Colonic mucosa (tissue), 4 donors: Measurements from ENCODE around the gene MINK1. TPM values are rescaled to one million over a fixed set of nuclear protein-coding genes. Genes with fewer than 3 reads are reported as not detected.
A peak's percentile ranks its signal among the peaks of the same experiment; 100 is the strongest.

Source experiments
- DNase-seq: peaks from one replicate; pipeline ENCODE4 v3.0.0-alpha.2; 2020
- H3K27ac ChIP-seq: fragments of 200-600 bp; one replicate; pipeline ENCODE4 v1.8.0; 2021
- H3K27me3 ChIP-seq: fragments of 200-600 bp; one replicate; pipeline ENCODE4 v1.8.0; 2021
- H3K36me3 ChIP-seq: fragments of 200-600 bp; one replicate; pipeline ENCODE4 v1.8.0; 2021
- H3K4me1 ChIP-seq: fragments of 200-600 bp; one replicate; pipeline ENCODE4 v1.8.0; 2021; ENCODE audit warnings: mild to moderate bottlenecking
- H3K4me3 ChIP-seq: fragments of 200-600 bp; one replicate; pipeline ENCODE4 v1.8.0; 2021
- H3K9ac ChIP-seq, 2 donors: one replicate each; pipeline ENCODE4 v1.7.0; 2013; ENCODE audit warnings: control low read depth in 2 of 2, low read depth in 2 of 2, low read length in 2 of 2
- H3K9me3 ChIP-seq: fragments of 200-600 bp; one replicate; pipeline ENCODE4 v1.8.0; 2021
- CTCF ChIP-seq: fragments of 200-600 bp; IDR thresholded peaks from one replicate; pipeline ENCODE4 v1.8.0; 2022; ENCODE audit warnings: antibody characterized with exemption, mild to moderate bottlenecking
- intact Hi-C: fragments of 100-400 bp; cut with DNase I; formaldehyde crosslinking; loops from one replicate; pipeline ENCODE4 v1.14.1; 2022
- total RNA-seq, 2 donors: library from RNA; stranded (reverse); fragmentation: NEBNext Ultra II Directional in 1 of 2; extraction: Animal tissue kit (Norgen Biotek cat#: 25700) in 1 of 2; gene quantifications; one replicate each; pipeline ENCODE4 v1.2.1, GENCODE V29; 2021
- donor health status: healthy.
- donor health status: DM: no; HTN: no; CAD: no.
- donor health status: DM: no; HTN: no; CAD: no.

The MINK1 gene
- total RNA-seq, 2 donors from 2014 or later = 172 to 215 TPM

DNA sequence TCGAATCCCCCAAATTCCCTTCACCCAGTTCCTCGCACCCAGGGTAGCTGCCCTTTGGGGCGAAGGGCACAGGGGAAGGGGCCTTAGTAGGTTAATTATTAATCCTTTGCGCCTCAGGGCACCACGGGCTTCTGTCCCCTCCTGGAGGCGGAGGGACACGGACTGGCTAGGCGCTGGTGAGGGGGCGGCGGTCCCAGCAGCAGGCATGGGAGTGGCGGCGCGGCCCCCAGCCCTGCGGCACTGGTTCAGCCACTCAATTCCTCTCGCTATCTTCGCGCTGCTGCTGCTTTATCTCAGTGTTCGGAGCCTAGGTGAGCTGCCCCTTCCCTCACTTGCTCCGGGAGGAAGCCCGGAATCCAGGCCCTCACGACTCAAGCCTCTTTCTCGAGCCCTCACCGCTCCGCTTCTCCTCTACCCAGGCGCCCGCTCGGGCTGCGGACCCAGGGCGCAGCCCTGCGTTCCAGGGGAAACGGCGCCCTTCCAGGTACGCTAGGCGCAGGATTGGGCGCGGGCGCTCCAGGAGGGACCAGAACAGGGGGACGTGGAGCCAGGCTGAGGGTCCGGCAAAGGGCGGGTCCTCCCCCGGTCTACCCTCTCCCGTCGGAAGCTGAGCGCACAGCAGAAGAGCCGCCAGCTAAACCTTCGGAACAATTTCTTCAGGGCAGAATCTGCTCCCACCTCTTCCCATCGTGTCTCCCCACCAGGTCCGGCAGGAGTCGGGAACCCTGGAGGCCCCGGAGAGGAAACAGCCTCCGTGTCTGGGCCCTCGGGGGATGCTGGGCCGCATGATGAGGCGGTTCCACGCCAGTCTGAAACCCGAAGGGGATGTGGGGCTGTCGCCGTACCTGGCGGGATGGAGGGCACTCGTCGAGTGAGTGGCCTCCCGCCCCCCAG, 44.1 kb upstream of the MINK1 start, which contains the start of gene GLTPD2:
GLTPD2 (plus strand) TSS at position 158 of the 894 bp plus-strand sequence; CDS start at position 206, 48 bp downstream.
- H3K4me3 ChIP-seq = peak within 1 kb of the TSS; percentile 58
- H3K9ac ChIP-seq = peak within 1 kb of the TSS; percentile 77 to 82
- H3K36me3 ChIP-seq = no peaks in the 10 kb centered on the region
- H3K27me3 ChIP-seq = peaks cover 5% of the 10 kb centered on the region
- no peak for DNase-seq
- no peak for TF ChIP-seq CTCF
- intact Hi-C loops = loop anchor here (2.0 to 5.0 kb wide), 2 partner anchors 57 to 100 kb away; partner anchors contain the start of gene MED11
- no peaks in the 10 kb centered on the region for H3K4me1 ChIP-seq
- H3K9me3 ChIP-seq = no peaks in the 10 kb centered on the region
- H3K27ac ChIP-seq = peak within 1 kb of the TSS; percentile 94

- Histone ChIP-seq H3K36me3 (no peaks in the 10 kb centered on the region), H3K4me1 (no peaks in the 10 kb centered on the region), H3K9ac (peak overlapping the region; percentile 77 to 82), H3K4me3 (peak overlapping the region; percentile 58), H3K27ac (peak overlapping the region; percentile 94), H3K9me3 (no peaks in the 10 kb centered on the region), H3K27me3 (peaks cover 5% of the 10 kb centered on the region)
- TF ChIP-seq CTCF = no peak
- no peak for DNase-seq
- intact Hi-C loops = loop anchor here (2.0 to 5.0 kb wide), 2 partner anchors 57 to 99 kb away; partner anchors contain the start of gene MED11
Observed at GRCh38 chr17:4789701-4789950, 43.5 kb upstream of the MINK1 start.

DNA sequence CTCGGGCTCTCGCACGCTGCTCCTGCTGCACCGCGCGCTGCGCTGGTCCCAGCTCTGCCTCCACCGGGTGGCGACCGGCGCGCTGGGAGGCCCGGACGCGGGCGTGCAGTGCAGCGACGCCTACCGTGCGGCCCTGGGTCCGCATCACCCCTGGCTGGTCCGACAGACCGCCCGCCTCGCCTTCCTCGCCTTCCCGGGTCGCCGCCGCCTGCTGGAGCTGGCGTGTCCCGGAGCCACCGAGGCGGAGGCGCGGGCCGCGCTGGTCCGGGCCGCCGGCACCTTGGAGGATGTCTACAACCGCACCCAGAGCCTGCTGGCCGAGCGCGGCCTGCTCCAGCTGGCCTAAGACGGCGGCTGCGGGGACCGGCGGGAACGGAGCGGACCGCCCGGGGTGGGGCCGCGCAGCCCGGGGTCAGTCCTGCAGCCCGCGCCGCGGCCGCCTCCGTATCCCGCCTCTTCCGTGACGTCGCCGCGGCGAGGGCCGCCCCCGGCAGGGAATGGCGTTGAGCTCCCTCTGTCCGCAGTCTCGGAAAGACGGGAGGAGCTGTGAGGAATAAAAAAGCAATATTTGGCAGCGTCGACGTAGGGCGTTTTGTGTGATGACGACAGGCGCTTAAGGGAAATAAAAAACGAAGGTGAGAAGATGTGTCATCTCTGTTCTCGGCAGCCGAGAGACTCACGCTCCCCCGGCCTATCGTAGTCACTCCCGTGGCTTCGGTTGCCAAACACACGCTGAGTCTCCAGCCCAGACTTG, 43.0 kb upstream of the MINK1 start:
- H3K9me3 ChIP-seq = no peaks in the 10 kb centered on the region

GRCh38 chr17:4790705-4791088, 42.4 kb upstream of the MINK1 start:
- no peak for TF ChIP-seq CTCF
- Histone ChIP-seq H3K4me1 (no peaks in the 10 kb centered on the region), H3K4me3 (peak overlapping the region; percentile 58), H3K9me3 (no peaks in the 10 kb centered on the region), H3K36me3 (no peaks in the 10 kb centered on the region), H3K9ac (peak overlapping the region; percentile 77 to 82), H3K27ac (peak overlapping the region; percentile 94), H3K27me3 (peaks cover 2% of the 10 kb centered on the region)
- intact Hi-C loops = no loop called here
- DNase-seq = no peak

More for the DNA sequence above, 43.0 kb upstream of the MINK1 start:
- Histone ChIP-seq H3K4me1 (no peaks in the 10 kb centered on the region), H3K36me3 (no peaks in the 10 kb centered on the region), H3K9ac (peak overlapping the region; percentile 77 to 82), H3K27ac (peak overlapping the region; percentile 94), H3K4me3 (peak overlapping the region; percentile 58), H3K27me3 (peaks cover 5% of the 10 kb centered on the region)
- intact Hi-C loops = loop anchor here (2.0 to 5.0 kb wide), 2 partner anchors 58 to 99 kb away; partner anchors contain the start of gene MED11
- peak; percentile 92 for DNase-seq
- peak; percentile 74 for TF ChIP-seq CTCF

DNA sequence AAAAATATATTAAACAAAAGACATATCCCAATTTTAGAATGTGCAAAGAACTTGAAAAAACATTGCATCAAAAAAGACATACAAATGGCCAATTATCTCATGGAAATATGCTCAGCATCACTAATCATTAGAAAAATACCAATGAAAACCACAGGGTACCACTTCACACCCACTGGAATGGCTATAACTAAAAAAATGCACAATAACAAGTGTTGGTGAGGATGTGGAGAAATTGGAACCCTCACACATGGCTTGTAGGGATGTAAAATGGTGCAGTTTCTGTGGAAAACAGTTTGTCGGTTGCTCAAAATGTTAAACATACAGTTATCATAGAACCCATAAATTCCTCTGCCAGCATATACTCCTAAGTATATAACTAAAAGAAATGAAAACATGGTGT, 38.0 kb upstream of the MINK1 start:
- TF ChIP-seq CTCF = no peak
- Histone ChIP-seq H3K4me3 (peak overlapping the region; percentile 95), H3K4me1 (peaks cover 4% of the 10 kb centered on the region), H3K9me3 (no peaks in the 10 kb centered on the region), H3K27me3 (no peaks in the 10 kb centered on the region), H3K9ac (no peak overlapping the region), H3K36me3 (no peaks in the 10 kb centered on the region), H3K27ac (peak overlapping the region; percentile 49)
- intact Hi-C loops = no loop called here
- DNase-seq = no peak
